ENCODE data around the gene CDON.

The CDON gene

GRCh38 chr11:125958872-125959400 lies 103.7 kb downstream of the CDON start:
- DNase-seq (ENCODE audit: low read depth in 2 of 3, low spot score in 2 of 3), result no peak

GRCh38 chr11:125957618-125958332 lies 104.9 kb downstream of the CDON start:
- DNase-seq (ENCODE audit: low read depth in 2 of 3, low spot score in 2 of 3), result no peak

GRCh38 chr11:125956391-125957134 lies 106.1 kb downstream of the CDON start:
- no peak for DNase-seq (ENCODE audit: low read depth in 2 of 3, low spot score in 2 of 3)

GRCh38 chr11:125955856-125956255 lies 106.8 kb downstream of the CDON start:
- no peak for DNase-seq (ENCODE audit: low read depth in 2 of 3, low spot score in 2 of 3)

- DNase-seq (ENCODE audit: low read depth in 2 of 3, low spot score in 2 of 3), result no peak
Measured at GRCh38 chr11:125954945-125955640, 107.6 kb downstream of the CDON start.

DNA sequence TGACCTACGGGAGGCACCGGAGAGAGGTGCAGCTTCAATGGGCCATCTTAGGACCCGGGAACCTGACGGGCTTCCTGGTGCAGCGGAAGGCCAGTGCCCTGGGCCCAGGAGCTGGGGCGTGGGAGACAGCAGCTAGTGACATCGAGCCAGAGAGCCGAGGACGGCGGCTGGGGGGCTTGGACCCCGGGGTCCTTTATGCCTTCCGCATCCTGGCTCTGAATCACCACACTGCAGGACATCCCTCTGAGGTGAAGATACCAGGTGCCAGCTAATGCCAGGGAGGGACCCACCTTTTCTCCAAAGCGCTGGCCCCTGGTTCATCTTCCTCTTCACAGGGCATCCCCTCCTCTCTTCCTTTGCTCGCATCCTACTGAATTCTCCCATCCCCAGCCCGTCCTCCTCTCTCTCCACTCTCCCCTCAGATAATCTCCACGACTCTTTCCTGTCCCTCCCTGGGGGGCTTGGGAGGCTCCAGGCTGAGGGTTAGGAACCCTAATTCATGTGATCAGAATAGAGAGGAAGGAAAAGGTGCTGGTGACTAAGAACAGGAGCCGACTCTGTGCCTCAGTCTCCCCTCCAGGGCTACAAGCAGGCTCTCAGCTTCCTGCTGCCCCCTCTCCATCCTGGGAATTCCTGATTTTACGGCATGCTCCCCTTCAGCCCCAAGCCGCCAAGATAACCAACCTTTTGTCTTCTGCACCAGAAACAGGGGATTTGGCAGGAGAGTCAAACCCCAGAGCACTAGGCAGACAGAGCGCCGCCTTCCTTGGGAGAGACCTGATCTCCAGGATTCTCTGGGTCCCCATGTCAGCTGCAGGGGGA lies 108.3 kb downstream of the CDON start:
- DNase-seq (ENCODE audit: low read depth in 2 of 3, low spot score in 2 of 3), result no peak

DNA sequence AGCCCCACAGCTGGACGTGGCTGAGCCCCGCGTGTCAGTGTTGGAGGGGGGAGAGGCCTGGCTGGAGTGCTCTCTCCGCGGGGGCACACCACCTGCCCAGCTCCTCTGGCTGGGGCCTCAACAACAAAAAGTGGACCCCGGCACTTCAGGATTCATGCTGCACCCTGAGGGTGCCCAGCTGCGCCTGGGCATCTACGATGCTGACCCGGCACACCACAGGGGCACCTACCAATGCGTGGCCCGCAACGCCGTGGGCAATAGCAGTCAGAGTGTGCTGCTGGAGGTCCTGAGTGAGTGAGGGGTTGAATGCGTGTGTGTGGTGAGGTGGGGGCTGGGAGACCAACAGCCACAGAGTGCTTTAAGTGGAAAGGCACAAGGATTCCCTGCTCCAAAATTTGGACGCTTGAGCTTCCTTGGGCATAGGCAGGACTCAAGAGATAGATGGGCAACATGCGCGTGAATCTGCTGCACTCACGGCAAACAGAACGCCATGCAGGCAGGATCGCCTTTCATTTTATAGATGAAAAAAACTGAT lies 109.2 kb downstream of the CDON start:
- no peak for DNase-seq (ENCODE audit: low read depth in 2 of 3, low spot score in 2 of 3)

GRCh38 chr11:125952973-125953372 lies 109.7 kb downstream of the CDON start:
- DNase-seq (ENCODE audit: low read depth in 2 of 3, low spot score in 2 of 3), result no peak

GRCh38 chr11:125952559-125952958 lies 110.1 kb downstream of the CDON start:
- no peak for DNase-seq (ENCODE audit: low read depth in 2 of 3, low spot score in 2 of 3)

GRCh38 chr11:125951731-125952130 lies 110.9 kb downstream of the CDON start:
- DNase-seq (ENCODE audit: low read depth in 2 of 3, low spot score in 2 of 3), result no peak

- DNase-seq (ENCODE audit: low read depth in 2 of 3, low spot score in 2 of 3), result no peak
Measured at GRCh38 chr11:125950696-125951651, 111.7 kb downstream of the CDON start.

DNA sequence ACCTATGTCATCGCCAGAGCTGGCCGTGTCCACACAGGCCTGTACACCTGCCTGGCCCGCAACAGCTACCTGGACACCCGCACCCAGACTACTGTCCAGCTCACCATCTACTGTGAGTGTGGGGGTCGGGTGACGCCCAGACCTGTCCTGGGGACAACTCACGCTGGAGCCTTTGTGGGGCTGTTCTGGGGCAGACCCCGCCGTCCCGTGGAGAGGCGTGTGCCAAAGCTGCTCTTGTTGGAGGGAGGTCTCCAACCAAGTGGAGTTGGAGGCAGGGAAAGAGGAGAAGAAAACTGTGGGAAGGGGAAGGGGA lies 112.5 kb downstream of the CDON start:
- no peak for DNase-seq (ENCODE audit: low read depth in 2 of 3, low spot score in 2 of 3)

DNA sequence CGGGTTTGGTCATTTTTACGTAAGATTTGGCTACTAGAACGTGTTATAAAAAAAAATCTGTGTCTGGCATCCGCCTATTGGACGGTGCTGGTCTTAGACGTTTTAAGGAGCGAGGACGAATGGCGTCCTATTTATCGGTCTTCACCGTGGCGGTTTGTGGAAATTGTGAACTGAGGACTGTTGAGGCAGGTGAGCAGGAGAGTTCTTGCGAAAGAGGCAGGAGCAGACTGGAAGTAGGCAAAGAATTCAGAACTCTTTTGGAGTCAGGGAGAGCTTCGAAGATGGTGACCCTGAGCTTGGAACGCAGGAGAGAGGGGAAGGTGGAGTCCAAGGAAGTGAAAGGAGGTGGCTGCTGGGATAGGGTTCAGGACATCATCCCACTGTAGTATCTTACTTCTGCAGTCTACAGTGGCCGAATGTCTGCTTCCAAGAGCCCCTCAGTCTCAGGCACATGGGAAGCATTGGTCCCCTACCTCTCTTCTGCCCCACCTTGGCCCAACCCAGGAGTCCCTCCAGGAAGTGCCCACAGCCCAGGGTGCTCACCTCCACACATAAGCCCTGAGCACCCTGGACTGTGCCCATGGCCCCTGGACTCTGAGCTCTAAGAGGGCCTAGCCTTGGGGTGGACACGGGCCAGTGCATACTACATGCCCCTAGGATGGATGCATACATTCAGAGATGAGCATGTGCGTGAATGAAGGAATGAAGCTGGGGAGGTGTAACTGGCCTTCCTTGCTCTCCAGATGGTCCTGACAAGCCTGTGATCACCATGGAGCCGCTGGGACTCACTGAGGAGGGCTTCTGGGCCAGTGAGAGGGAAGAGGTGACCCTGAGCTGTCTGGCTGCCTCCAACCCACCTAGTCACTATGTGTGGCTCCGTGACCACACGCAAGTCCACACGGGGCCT lies 113.1 kb downstream of the CDON start:
- no peak for DNase-seq (ENCODE audit: low read depth in 2 of 3, low spot score in 2 of 3)

- no peak for DNase-seq (ENCODE audit: low read depth in 2 of 3, low spot score in 2 of 3)
Measured at GRCh38 chr11:125948278-125949051, 114.2 kb downstream of the CDON start.

- DNase-seq (ENCODE audit: low read depth in 2 of 3, low spot score in 2 of 3), result no peak
Measured at GRCh38 chr11:125947419-125948277, 115.0 kb downstream of the CDON start.

GRCh38 chr11:125946712-125947418 lies 115.8 kb downstream of the CDON start:
- DNase-seq (ENCODE audit: low read depth in 2 of 3, low spot score in 2 of 3), result no peak

All from activated CD8-positive, alpha-beta memory T cell treated with anti-CD3 and anti-CD28 coated beads for 48 hours (primary cell).